GM18511 (cell line): Measurements from ENCODE around the gene STAT5B.
A peak's percentile ranks its signal among the peaks of the same experiment; 100 is the strongest.
"Not testable (repeated sequence)": the region's sequence is repeated elsewhere in the genome, so short reads cannot be mapped to it uniquely, and the experiment has no call there.

Source experiments
- ATAC-seq: cut with Tn5 transposase; IDR thresholded peaks from one replicate; pipeline ENCODE4 v1.9.1; 2021; ENCODE audit warnings: mild to moderate bottlenecking, moderate library complexity; ENCODE audit not compliant: unreplicated experiment

STAT5B gene

DNA sequence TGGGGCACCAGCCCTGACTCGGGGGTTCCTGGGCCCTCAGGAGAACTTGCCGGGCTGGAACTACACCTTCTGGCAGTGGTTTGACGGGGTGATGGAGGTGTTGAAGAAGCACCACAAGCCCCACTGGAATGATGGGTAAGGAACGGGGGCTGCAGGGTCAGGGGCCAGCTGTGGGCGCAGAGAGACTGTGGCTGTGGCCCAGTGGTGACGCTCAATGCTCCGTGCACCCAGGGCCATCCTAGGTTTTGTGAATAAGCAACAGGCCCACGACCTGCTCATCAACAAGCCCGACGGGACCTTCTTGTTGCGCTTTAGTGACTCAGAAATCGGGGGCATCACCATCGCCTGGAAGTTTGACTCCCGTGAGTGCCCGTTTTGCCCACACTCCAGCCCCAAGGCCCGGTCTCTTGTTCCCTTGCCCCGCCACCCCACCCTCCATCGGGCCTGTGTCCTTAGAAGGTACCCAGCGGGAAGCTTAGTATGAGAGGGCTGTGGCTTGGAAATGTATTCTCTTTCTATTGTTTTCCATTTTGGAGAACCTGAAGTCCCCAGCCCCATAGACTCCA lies 31.3 kb upstream of the STAT5B start:
- ATAC-seq: no peak

DNA sequence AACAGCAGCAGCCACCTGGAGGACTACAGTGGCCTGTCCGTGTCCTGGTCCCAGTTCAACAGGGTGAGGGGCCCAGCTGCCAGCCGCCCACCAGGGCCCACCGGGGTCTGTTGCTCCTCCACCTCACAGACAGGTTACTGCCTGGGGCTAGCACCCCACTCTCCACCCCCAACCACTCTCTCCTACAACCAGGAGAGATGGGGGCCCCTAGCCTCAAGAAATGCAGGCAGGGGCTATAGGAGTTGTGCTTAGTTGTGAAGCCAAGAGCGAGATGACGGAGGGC lies 30.1 kb upstream of the STAT5B start:
- ATAC-seq: no peak

DNA sequence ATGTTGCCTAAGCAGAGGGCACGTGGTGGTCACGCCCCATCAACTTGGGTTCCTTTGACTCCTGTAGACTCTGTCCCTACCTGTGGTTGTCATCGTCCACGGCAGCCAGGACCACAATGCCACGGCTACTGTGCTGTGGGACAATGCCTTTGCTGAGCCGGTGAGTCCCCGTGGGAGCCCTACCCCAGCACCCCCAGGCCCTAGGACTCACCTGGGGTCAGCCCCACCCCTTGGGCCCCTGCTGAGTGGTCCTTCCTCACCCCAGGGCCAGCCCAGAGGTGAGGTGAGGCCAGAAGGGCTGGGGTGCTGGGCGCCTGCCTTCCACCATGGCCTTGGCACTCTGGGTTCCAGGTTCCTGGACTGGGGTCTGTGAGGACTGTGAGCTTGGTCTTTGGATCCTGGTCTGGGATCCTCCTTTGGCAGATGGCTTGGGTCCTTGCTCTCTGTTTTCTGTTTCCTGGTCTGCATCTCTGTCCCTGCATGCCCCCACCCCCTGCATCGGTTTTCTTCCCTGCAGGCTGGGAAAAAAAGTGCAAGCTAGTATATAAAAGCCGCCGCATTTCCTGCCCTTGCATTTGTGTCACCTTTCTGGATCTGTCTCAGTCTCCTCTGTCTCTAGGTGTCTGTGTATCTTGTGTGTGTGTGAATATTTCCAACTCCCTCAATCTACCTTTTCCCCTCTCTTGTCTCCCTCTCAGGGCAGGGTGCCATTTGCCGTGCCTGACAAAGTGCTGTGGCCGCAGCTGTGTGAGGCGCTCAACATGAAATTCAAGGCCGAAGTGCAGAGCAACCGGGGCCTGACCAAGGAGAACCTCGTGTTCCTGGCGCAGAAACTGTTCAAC lies 29.6 kb upstream of the STAT5B start:
- no peak for ATAC-seq

DNA sequence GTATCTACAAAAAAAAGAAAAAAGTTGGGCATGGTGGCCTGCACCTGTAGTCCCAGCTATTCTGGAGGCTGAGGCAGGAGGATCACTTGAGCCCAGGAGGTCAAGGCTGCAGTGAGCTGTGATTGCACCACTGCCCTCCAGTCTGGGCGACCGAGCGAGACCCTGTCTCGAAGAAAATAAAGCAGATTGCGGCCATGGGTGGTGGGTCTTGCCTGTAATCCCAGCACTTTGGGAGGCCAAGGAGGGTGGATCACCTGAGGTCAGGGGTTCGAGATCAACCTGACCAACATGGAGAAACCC lies 28.8 kb upstream of the STAT5B start:
- ATAC-seq: not testable (repeated sequence)

DNA sequence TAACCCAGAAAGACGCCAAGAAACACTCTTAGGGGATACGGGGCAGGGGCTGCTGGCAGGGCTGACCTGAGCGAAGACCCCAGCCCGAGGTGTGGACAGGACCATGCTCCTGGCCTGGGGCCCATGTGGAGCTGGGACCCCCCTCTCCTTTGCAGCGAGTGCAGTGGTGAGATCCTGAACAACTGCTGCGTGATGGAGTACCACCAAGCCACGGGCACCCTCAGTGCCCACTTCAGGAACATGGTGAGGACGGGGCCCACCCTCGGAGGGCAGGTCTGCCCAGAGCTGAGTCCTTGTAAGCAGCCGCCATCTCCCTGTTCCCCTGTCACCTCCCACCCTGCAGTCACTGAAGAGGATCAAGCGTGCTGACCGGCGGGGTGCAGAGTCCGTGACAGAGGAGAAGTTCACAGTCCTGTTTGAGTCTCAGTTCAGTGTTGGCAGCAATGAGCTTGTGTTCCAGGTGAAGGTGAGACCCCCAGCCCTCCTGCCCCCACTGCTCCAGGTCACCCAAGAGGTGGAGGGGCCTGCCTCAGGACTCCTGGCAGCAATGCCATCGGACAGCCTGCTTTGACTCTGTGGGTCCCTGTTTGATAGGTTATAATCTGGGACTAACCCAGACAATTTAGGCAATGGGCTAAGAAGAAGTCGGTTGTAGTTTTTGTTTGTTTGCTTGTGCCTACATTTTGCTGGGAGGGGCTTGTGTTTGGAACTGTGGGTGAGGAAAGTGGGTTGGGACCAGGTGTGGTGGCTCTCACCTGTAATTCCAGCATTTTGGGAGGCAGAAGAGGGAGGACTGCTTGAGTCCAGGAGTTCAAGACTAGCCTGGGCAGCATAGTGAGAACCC lies 28.2 kb upstream of the STAT5B start:
- no peak for ATAC-seq

DNA sequence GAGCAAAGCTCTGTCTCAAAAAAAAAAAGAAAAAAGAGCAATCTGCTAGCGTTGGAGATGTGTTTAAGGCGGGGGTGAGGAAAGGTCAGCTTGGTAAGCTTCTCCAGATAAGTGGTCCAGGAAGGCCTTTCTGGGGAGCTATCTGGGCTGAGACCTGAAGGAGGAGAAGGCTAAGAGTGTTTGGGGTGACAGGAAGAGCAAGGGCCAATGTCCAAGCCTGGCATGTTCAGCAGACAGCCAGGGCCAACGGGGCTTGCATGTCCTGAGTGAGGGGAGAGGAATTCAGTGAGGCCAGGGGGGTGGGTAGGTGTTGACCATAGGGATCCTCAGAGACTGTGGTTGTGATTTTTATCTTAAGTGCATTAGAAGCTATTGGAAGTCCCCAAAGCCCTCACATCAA lies 27.5 kb upstream of the STAT5B start:
- no peak for ATAC-seq

DNA sequence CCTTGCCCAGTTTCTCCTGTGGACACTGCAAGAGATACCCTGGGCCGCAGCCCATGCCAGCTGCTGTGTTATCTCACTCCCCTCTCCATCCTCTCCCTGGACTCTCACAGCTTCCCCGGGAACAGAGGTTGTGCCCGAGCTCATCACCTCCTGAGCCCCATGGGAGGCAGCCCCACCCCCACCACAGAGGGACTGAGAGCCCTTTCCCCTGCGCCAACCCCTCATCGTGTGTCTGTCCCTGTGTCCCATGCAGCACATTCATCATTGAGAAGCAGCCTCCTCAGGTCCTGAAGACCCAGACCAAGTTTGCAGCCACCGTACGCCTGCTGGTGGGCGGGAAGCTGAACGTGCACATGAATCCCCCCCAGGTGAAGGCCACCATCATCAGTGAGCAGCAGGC lies 24.8 kb upstream of the STAT5B start:
- no peak for ATAC-seq

DNA sequence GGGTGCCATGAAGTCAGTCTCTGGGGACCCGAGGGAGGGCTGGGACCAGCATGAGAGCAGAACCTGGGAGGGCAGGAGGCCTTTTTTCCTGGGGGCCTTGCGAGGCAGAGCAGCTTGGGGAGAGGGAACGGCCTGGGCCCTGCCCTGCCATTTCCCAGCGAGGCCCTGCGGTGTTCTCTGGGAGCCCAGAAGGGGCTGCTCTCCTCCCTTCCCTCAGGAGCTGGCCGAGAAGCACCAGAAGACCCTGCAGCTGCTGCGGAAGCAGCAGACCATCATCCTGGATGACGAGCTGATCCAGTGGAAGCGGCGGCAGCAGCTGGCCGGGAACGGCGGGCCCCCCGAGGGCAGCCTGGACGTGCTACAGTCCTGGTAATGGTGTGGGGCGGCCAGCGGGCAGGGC lies 23.7 kb upstream of the STAT5B start:
- not testable (repeated sequence) for ATAC-seq

DNA sequence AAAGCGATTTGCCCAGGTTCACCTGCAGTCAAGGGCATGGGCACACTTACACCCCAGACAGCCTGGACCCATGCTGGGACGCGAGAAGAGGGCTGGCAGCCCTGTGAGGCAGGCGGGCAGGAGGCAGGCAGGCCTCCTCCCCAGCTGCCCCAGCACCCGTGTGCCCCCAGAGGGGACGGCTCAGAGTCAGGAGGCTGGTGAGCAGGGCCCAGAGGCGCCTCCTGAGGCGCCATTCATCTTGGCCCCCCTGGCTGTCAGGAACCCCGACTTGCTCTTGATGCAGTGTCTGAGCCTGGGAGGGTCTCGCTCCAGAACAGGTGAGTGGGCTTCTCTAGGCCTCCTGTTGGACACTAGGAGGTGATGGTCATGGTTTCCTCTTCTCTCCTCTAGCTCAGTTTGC lies 23.2 kb upstream of the STAT5B start:
- ATAC-seq: not testable (repeated sequence)

DNA sequence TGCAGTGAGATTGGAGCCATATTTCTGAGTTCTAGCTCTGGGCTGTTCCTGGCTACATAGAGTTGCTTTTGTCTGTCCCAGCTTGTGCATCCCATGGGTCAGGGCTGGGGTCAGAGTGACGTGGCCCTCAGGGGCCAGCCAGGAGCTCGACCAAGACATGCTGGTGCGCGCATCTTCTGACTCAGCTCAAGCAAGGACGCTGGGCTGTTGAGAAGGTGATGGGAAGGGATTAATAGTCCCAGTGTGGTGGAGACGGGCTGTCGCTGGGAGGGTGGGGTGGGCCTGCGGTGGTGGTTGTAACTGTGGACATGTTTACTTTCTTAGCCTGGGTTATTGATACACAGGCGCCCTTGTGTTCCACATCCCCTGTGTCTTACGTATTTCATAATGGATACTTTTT lies 21.6 kb upstream of the STAT5B start:
- ATAC-seq: not testable (repeated sequence)

DNA sequence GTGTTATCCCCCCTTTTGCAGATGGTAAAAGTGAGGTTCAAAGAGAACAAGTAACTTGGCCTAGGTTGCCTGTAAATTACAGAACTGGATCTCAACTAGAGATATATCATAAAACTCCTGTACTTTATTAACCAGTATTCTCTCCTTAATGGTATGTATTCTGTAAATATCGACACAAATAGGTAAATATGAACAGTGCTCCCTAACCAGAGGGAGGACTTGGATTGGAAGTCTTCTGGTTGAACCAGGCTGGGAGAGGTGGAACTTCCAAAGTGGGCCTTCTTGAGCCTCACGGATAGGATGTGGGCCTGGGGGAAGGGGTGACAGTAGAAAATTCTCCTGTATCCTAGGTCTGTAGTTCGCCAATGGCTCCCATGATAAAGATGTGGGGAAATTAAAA lies 19.8 kb upstream of the STAT5B start:
- ATAC-seq: no peak

DNA sequence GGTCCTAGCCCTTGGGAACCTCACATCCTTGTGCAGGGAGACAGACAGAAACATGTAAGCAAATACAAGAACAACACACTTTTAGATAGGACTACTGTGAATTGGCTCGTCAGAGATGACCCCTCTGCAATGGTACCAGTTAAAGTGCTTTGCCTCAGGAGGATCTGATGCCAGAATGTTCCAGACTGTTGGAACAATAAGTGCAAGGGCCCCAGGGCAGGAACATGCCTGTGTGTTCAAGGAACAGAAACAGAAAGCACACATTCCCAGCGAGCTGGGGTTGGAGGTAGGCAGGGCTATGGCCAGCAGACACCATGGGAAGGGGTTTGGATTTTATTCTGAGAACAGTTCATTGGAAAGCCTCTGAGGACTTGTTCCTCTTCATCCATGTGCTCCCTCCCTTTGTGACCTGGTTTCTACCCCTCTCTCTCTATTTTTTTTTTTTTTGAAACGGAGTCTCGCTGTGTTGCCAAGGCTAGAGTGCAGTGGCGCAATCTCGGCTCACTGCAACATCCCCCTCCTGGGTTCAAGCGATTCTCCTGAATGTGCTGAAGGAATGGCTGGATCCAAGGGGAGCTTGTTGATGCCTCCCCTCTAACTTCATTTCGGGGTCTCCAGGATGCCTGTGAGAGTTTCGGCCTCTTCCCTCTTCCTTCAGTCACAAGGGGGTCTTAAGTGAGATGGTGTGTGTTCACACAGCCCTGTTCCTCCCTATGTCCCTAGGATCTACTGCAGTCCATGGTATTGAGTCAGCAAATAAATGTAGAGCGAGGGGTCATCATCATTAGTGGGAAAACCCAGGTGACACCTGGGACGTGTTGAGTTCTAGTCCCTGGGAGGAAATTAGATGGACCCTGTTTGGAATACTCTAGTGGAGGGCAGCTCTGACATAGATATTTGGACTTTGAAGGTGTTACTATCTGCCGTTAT lies 18.5 kb upstream of the STAT5B start:
- no peak for ATAC-seq

DNA sequence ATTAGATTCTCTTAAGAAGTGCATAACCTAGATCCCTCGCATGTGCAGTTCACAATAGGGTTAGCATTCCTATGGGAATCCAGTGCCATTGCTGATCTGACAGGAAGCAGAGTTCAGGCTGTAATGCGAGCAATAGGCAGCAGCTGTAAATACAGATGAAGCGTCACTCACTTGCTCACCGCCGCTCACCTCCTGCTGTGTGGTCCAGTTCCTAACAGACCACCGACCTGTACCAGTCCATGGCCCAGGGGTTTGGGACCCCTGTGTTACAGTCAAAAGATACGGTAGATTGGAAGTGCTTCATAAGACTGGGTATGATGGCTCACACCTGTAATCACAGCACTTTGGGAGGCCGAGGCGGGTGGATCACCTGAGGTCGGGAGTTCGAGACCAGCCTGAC lies 14.9 kb upstream of the STAT5B start:
- no peak for ATAC-seq

DNA sequence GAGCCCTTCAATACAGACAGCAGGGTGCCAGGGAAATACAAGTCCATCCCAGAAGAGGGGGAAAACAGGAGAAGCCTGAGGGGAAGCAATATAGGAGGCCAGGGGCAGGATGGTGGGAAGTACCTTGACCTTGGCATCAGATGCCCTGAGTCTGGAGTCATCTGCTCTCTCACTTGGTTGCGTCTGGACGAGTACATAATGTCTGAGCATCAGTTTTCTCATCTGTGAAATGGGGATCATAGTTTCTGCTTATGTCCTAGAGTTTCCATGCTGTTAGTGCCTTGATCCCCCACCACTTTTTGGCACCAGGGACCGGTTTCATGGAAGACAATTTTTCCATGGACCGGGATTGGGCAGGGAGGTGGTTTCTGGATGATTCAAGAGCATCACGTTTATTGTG lies 14.4 kb upstream of the STAT5B start:
- ATAC-seq: no peak

DNA sequence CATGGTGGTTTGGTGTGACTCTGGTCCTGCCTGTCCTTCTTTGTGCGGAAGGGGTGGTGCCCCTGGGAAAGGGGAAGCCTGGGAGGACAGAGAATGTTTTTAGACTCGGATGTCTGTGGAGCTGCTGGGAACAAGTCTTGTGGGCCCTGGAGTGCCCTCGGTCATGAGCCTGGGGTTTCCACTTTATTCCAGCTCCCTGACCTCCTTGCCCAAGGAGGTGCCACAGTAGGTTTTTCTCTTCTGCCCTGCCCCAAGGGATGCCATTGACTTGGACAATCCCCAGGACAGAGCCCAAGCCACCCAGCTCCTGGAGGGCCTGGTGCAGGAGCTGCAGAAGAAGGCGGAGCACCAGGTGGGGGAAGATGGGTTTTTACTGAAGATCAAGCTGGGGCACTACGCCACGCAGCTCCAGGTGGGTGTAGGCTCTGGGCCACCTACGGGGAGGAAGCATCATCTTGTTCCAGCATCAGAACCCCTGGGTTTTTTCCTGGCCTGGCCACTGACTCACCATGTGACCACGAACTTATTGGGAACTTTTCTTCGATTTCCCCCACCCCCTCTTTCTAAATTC lies 13.5 kb upstream of the STAT5B start:
- ATAC-seq: no peak

DNA sequence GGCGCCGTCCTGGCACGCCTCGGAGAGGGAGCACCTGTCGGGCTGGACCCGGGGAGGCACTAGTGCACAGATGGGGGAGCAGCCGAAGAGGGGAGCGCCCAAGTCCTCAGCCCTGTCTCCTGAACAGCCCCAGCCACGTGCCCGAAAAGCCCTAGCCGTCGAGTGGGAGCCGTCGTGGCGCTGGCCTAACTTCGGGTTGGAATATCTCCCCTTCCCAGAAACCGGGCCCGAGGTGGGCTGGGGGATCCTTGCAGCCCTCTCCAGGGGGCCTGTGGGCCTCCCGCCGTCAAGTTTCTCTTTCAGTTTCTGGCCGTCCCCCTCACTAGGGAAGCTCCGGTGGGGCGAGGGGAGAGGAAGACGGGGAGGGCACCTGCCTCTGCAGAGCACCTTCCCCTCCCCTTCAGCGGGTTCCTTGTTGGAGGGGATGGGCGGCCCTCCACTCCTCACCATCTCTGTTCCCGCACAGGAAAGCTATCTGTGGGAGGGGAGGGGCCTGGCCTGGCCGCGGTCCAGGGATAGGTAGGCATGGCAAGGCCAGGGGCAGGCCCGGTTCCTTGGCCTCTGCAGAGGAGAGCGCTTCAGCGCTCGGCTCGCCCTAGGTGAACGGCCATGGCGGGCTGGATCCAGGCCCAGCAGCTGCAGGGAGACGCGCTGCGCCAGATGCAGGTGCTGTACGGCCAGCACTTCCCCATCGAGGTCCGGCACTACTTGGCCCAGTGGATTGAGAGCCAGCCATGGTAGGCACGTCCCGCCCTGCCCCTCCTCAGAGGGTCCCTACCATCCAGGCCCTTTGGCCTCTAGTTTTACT lies 12.8 kb upstream of the STAT5B start:
- ATAC-seq: peak; percentile 31

DNA sequence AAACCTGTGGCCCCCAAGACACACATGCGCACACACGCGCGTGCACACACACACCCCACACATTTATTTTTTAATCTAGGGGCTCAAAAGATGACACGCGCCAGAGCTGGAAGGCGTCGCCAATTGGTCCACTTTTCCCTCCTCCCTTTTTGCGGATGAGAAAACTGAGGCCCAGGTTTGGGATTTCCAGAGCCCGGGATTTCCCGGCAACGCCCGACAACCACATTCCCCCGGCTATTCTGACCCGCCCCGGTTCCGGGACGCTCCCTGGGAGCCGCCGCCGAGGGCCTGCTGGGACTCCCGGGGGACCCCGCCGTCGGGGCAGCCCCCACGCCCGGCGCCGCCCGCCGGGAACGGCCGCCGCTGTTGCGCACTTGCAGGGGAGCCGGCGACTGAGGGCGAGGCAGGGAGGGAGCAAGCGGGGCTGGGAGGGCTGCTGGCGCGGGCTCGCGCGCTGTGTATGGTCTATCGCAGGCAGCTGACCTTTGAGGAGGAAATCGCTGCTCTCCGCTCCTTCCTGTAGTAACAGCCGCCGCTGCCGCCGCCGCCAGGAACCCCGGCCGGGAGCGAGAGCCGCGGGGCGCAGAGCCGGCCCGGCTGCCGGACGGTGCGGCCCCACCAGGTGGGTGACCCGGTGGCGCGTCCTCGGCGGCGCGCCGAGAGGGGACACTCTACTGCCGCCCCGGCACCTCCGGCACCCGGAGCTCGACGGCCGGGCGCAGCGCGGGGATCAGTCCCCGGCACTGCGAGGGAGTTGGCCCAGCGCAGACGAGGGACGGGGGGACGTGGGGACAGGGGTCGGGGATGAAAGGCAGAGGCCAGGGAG lies 12.0 kb upstream of the STAT5B start, which contains the start of gene STAT5A:
TSS of gene STAT5A (plus strand) at position 522 of the 826 bp plus-strand sequence. CDS start 914 bp downstream, outside the sequence.
- ATAC-seq: peak; percentile 63

DNA sequence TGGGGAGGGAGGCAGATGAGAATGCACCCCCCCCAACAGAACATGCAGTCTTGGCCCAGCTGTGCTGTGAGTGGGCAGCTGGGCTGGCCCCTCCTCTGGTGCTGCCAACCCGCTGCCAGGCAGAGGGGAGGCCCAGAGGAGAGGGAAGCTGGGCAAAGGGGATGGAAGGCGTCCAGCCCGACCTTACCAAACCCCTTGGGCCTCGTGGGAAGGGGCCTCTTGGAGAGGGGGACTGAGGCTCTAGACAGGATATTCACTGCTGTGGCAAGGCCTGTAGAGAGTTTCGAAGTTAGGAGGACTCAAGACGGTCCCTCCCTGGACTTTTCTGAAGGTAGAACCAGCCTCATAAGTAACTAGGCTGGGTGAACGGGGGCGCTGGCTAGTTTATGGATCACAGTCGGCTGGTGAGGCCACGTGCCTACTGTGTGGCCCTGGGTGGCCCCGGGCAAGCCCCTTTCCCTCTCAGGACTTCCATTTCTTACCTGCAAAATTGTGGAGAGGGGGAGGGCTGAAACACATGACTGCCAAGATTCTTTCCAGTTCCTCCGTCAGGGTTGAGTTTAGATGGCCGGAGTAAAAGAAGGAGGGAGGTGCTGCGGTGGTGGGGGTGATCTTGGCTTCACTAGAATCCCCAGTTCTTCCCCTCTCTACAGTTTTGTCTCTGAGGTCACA lies 11.2 kb upstream of the STAT5B start:
- ATAC-seq: no peak
